Measurements from ENCODE around the gene TMEM186.

TMEM186 gene

DNA sequence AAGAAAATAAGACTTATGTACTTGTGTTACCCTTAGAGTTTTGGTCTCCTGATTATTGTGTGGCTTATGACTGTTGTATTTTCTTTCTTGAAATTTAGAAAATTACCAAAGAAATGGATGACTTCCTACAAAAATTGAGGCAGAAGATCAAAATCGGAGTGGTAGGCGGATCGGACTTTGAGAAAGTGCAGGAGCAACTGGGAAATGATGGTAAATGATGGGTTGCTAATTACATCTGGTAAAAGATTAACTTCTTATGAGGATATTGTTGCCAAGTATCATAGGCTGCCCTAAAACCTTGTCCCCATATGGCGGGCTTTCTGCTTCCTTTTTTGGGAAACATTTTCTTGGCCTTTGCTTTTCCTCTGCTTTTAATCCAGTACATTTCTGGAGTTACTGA, 4.3 kb upstream of the TMEM186 start:
- TF ChIP-seq MYC (IDR thresholded peaks at IDR 0.05; ENCODE audit: low read depth, low read length): no peak
- no peak for TF ChIP-seq POLR2A (IDR thresholded peaks at IDR 0.05; ENCODE audit: extremely low read depth, insufficient read length)
- TF ChIP-seq, protein P1, sequence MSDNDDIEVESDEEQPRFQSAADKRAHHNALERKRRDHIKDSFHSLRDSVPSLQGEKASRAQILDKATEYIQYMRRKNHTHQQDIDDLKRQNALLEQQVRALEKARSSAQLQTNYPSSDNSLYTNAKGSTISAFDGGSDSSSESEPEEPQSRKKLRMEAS (IDR thresholded peaks at IDR 0.05; ENCODE audit: low read depth, low read length): no peak
- H3K4me3 ChIP-seq (ENCODE audit: low read depth, low read length): no peak overlapping the region
- no peak for DNase-seq (ENCODE audit: low read depth)

DNA sequence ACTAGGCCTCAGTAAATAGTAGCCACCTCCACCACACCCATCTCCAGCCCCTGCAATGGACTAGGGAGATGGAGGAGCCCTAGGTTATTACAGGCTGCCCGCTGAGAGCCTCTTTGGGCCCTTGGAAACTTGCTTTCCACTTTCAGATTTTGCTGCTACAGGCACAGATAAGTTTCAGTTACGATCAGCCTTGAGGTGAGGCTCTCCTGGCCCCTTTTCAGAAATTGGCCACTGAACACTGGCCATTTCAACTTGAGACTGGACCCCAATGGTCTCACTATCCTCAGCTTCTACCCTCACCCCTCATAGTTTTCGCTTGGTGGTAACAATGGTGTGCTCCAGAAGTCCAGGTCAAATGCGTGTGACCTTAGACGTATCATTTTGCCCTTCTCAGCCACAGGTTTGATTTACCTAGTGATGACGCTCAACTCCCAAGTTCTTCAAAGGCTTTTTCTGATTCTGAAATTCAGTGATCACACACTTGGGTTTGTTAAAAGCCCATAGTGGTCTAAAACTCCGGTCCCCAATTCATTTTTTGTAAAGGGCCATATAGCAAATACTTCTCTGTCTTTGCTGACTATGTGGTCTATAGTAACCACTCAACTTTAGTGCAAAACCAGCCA, 1.2 kb upstream of the TMEM186 start:
- no peak for DNase-seq (ENCODE audit: low read depth)
- peak overlapping the region; percentile 82 for H3K4me3 ChIP-seq (ENCODE audit: low read depth, low read length)
- TF ChIP-seq, protein P2, sequence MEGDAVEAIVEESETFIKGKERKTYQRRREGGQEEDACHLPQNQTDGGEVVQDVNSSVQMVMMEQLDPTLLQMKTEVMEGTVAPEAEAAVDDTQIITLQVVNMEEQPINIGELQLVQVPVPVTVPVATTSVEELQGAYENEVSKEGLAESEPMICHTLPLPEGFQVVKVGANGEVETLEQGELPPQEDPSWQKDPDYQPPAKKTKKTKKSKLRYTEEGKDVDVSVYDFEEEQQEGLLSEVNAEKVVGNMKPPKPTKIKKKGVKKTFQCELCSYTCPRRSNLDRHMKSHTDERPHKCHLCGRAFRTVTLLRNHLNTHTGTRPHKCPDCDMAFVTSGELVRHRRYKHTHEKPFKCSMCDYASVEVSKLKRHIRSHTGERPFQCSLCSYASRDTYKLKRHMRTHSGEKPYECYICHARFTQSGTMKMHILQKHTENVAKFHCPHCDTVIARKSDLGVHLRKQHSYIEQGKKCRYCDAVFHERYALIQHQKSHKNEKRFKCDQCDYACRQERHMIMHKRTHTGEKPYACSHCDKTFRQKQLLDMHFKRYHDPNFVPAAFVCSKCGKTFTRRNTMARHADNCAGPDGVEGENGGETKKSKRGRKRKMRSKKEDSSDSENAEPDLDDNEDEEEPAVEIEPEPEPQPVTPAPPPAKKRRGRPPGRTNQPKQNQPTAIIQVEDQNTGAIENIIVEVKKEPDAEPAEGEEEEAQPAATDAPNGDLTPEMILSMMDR (IDR thresholded peaks at IDR 0.05; ENCODE audit: low read depth, low read length): no peak
- TF ChIP-seq MYC (IDR thresholded peaks at IDR 0.05; ENCODE audit: low read depth, low read length): no peak
- no peak for TF ChIP-seq POLR2A (IDR thresholded peaks at IDR 0.05; ENCODE audit: extremely low read depth, insufficient read length)
- TF ChIP-seq, protein P1 (IDR thresholded peaks at IDR 0.05; ENCODE audit: low read depth, low read length): no peak

DNA sequence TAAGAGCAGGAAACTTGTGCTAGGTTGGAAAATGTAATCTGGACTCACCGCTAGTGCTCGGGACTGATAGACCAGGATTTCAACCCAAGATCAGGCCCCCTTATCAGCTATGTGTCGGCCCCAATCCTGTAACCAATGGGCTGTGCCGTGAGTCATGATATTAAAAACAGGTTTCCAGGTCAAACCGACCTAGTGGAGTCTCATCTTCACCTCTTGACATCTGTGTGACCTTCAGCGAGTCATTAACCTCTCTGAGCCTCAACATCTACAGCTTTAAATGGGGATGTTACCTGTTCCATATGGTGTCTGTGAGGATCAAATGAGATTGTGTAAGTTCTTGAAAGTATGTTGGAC, 712 bp upstream of the TMEM186 start:
- no peak for DNase-seq (ENCODE audit: low read depth)
- TF ChIP-seq POLR2A (IDR thresholded peaks at IDR 0.05; ENCODE audit: extremely low read depth, insufficient read length) (no peak), MYC (IDR thresholded peaks at IDR 0.05; ENCODE audit: low read depth, low read length) (no peak)
- TF ChIP-seq, protein P1 (IDR thresholded peaks at IDR 0.05; ENCODE audit: low read depth, low read length): no peak
- TF ChIP-seq, protein P2 (IDR thresholded peaks at IDR 0.05; ENCODE audit: low read depth, low read length): no peak
- H3K4me3 ChIP-seq (ENCODE audit: low read depth, low read length): peak overlapping the region; percentile 82

DNA sequence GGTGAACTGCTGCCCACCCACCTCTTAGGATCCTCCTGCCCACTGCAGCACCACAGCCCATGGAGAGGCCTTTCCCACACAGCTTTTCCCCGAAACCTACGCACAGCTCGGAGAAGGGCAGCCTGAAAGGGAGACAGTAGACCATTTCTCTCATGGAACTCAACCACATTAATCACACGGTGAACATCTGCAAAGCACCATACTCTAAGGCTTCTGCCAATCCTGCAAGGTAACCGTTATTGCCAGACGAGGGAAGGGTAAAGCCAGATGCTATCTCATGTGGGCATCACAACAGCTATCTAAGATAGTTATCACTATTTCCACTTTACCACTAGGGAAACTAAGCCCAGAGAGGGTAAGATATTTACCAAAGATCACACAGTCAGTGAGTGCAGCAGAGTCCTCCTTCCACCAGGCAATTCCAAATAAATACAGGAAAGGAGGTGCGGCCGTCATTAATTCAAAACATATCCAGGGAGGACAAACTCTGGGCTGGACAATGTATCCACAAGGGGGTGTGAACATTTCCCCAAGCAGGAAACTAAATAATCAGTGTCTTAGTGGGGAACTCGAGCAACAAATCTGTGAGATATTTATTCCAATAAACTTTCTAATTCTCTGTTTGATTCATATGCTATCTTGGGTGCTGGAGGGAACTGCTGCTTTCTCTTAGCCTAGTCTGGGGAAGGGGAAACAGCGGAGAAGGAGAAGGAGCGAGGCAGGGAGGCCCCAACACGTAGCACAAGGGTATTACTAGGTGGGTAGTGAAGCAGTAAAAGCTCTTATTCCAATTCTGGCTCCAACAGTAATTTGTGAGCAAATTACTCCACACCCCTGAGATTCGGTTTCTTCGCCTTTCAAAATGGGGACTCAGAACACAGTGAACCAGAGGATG, 723 bp downstream of the TMEM186 start:
- no peak for TF ChIP-seq POLR2A (IDR thresholded peaks at IDR 0.05; ENCODE audit: extremely low read depth, insufficient read length)
- DNase-seq (ENCODE audit: low read depth): no peak
- peak overlapping the region; percentile 82 for H3K4me3 ChIP-seq (ENCODE audit: low read depth, low read length)

DNA sequence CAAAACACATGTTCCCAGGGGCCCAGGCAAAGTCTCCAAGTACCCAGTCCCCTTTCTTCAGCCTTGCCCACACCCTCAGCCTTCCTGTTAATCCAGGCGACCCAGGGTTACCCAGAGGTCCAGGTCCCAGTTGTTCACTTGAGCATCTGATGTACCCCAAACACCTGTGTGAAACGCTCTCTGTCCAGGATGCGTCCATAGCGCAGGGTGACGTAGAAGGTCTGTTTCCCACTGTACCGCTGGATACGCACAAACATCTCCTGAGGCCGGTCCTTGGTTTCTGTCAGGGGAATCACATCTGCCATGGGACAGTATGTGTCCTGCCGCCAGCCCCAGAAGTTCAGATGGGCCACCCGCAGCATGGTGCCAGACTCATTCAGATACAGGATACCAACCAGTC, 1.6 kb downstream of the TMEM186 start:
- TF ChIP-seq POLR2A (IDR thresholded peaks at IDR 0.05; ENCODE audit: extremely low read depth, insufficient read length): no peak
- no peak for TF ChIP-seq MYC (IDR thresholded peaks at IDR 0.05; ENCODE audit: low read depth, low read length)
- TF ChIP-seq, protein P1 (IDR thresholded peaks at IDR 0.05; ENCODE audit: low read depth, low read length): no peak
- TF ChIP-seq, protein P2 (IDR thresholded peaks at IDR 0.05; ENCODE audit: low read depth, low read length): no peak
- DNase-seq (ENCODE audit: low read depth): no peak
- no peak overlapping the region for H3K4me3 ChIP-seq (ENCODE audit: low read depth, low read length)

DNA sequence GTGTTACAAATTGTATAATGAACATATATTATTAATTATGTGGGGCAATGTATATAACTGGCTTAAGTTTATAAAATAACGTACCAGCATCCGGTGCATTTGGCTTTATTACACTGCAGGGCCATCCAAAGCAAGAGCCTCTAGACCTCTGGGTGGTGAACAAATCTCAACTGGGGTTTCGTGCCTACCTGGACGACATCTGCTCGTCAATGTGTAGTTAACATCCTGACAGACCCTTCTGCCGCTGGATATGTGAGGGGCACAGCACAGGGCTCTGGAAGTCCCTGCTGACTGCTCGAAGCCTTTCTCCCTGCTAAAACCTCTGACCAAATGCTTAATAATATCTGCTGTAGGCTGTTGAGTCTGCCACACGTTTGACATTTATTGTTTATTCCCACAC, 2.3 kb downstream of the TMEM186 start:
- TF ChIP-seq, protein P2 (IDR thresholded peaks at IDR 0.05; ENCODE audit: low read depth, low read length): no peak
- TF ChIP-seq POLR2A (IDR thresholded peaks at IDR 0.05; ENCODE audit: extremely low read depth, insufficient read length): no peak
- TF ChIP-seq, protein P1 (IDR thresholded peaks at IDR 0.05; ENCODE audit: low read depth, low read length): no peak
- no peak for TF ChIP-seq MYC (IDR thresholded peaks at IDR 0.05; ENCODE audit: low read depth, low read length)
- no peak overlapping the region for H3K4me3 ChIP-seq (ENCODE audit: low read depth, low read length)
- DNase-seq (ENCODE audit: low read depth): no peak
